Right hindlimb (tissue), 1 donor: ENCODE measurements around the gene KCNC3.
"Not testable (repeated sequence)": the region's sequence is repeated elsewhere in the genome, so short reads cannot be mapped to it uniquely, and the experiment has no call there.

Experiments used
- DNase-seq: peaks from one replicate; pipeline ENCODE4 v3.0.0-alpha.2; 2018

KCNC3 gene

GRCh38 chr19:50352242-50352641 lies 23.1 kb upstream of the KCNC3 start:
- DNase-seq, result no peak

- DNase-seq, result no peak
These were observed 20.3 kb upstream of the KCNC3 start for GRCh38 chr19:50349277-50350057.

DNA sequence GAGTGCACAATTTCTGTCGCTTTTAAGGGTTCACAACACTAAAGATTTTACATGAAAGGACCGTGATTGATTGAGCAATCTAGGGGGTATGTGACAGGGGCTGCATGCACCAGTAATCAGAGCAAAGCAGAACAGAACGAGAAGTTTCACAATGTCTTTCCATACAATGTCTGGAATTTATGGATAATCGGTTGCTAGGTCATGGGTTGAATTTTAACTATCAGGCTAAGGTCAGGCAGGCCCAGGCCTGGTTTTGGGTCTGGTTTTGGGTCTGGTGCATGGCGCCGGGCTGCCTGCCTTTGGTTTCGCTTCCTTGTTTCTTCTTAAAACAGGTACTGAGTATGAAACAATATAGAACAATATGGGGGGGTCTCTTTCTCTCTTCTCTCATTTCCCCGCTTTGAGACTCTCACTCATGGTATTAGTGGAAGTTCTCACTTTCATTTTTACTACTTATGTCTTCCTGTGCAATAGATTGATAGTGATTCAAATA lies 18.0 kb upstream of the KCNC3 start:
- DNase-seq, result not testable (repeated sequence)

DNA sequence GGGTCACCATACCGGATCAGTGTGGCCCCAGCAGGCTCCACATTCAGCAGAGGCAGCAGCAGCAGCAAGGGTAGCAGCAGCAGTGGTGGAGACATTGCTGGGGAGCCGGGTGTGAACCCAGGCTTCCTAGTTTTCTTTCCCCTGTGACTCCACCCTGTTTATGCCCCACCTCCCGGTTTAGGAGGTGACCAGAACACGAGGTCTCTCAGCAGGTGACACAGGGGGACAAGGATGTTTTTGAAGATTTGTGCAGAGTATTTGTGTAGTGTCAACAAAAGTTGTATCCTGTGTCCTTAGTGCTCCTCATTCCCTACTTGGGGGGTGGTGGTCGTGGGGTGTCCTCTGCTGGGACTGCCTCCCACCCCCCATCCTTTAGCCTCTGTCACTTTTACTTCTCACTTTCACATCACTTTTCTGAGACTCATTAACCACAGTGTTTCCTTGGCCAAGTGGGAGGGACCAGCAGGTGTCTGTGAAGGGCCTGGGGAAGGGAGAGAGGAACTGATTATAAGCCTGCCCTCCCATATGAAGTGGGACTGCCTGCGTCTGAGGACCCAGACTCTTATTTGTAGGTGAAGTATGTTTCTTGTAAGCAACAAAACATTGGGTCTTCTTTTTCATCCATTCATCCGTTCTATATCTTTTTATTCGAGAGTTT lies 15.6 kb upstream of the KCNC3 start:
- no peak for DNase-seq

DNA sequence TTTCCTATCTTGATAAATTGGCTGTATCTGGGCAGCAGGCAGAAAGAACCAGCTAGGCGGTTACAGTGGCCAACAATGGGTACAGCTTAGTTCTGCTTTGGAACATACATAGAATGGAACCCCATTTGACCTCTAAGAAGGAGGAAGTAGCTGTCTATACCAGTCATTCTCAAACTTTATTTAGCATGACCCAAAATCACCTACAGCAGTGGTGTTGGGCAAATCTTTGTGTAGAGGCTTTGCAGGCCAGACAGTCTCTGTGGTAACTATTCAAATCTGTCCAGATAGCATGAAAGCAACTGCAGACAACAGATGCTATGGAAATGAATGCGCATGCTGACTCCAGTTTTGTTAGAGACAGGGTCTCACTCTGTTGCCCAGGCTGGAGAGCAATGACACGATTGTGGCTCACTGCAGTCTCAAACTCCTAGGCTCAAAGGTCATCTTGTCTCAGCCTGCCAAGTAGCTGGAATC lies 12.0 kb upstream of the KCNC3 start:
- no peak for DNase-seq

GRCh38 chr19:50340331-50340730 lies 11.2 kb upstream of the KCNC3 start:
- DNase-seq, result no peak

GRCh38 chr19:50337031-50337430 lies 7.9 kb upstream of the KCNC3 start:
- DNase-seq, result not testable (repeated sequence)

GRCh38 chr19:50334741-50335421 lies 5.7 kb upstream of the KCNC3 start:
- no peak for DNase-seq

DNA sequence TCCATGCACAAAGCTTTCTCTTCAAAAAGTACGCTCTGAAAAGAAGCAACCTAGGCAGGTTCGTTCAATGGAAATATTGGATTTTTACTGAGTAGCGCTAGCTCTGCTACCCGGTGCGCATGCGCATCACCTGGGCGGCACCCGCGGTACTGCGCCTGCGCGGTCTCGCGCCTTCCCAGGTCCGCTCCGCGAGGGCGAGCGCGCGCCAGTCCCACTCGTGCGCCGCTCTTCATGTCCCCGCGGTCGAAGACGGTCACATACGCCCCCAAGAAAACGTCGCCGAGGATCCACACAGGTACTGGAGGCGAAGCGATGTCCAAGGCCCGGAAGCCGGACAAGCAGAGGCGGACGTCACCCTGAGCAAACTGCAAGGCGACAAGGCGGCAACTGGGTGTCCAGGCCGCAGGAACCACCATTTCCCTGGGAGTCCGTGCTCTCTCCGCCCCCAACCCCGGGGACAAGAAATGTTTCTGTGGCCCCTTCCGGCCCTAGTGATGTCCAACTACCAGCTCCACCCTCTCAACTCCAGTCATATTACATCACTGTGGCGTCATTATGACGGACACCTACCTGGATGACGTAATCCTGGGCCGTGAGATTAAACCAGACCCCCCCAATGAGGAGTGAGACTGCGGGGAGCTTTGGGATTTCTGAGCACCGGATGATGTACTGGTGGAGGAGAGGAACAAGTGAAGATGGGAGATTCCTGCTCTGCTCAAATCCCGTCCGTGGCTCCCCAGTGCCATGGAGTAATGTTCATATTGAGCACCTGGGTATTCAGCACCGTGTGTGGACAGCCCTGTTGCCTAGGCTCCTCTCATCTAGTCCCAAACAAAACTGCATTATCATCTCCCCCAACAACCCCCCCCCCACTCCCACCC lies 4.8 kb upstream of the KCNC3 start:
- DNase-seq, result peak; percentile 84

DNA sequence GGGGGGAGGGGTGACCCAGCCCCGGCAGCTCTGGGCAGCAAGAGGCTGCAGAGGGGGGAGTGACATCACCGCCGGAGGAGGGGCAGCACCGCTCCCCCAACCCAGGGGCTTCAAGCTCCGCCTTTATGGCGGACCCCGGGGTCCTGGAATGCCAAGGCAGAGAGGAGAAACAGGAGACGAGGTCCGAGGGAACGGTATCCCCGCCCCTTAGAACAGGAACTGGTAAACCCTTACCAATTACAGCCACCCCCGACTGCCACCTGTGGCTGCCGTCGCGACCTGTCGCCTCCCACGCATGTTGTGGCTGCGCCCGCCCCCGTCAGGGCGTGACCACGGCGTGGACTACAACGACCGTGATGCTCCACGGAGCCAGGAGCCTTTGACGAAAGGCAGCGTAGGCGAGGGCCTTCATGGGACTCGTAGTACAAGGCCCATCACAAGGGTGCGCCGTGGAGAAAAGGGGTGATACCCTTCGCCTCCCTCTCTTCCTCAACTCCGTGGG lies 4.1 kb upstream of the KCNC3 start:
- DNase-seq, result peak; percentile 88

- DNase-seq, result no peak
These were observed 3.3 kb upstream of the KCNC3 start for GRCh38 chr19:50332244-50333038.

DNA sequence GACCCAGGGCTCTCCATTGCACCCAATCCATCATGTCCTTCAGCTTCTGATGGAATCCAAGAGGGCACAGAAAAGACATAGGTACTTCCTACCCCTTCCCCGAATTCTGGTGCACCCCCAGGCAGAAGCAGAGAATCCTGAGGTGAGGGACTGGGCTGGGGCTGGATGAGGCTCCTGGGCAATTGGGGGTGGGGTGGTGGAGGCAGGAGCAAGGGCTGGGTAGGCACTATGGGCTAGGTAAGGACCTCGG lies 2.7 kb upstream of the KCNC3 start:
- no peak for DNase-seq

DNA sequence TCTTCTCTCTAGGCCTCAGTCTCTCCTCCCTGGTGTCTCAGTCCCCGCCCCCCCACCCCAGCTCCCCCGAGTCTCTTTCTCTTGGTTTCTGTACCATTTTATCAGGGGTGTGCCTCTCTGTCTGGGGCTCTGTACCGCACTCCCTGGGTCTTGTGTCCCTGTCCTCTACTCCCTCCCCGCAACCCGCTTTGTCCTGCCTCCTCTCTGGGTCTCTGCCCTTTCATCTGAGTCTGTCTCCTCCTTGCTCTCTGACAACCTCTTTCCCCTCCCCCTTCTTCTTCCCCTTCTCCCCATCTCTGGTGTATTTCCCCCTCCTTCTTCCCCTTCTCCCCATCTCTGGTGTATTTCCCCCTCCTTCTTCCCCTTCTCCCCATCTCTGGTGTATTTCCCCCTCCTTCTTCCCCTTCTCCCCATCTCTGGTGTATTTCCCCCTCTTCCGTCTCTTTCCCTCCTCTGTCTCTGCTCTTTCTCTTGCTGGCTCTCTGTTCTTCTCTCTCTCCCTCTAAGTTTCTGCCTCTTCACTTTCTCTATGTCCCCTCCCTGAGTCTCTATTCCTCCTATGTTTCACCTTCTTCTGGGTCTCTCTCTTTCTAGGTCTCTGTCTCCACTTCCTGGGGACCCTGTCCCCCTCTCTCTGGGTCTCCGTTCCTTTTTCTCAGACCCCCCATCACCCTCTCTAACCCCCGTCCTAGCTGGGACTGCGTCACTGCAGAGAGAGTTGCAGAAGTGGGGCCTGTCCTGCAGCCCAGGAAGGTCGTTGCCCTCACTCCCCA lies 2.2 kb upstream of the KCNC3 start:
- DNase-seq, result no peak

GRCh38 chr19:50330365-50331078 lies 1.3 kb upstream of the KCNC3 start:
- DNase-seq, result peak; percentile 80

DNA sequence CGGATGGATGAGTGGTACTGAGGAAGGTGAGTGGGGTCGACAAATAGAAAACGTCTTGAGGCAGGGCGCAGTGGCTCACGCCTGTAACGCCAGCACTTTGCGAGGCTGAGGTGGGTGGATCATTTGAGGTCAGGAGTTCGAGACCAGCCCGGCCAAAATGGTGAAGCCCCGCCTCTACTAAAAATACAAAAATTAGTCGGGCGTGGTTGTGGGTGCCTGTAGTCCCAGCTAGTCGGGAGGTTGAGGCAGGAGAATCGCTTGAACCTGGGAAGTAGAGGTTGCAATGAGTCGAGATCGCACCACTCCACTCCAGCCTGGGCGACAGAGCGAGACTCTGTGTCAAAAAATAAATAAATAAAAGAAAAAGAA lies 733 bp upstream of the KCNC3 start:
- not testable (repeated sequence) for DNase-seq

- DNase-seq, result no peak
These were observed 368 bp downstream of the KCNC3 start for GRCh38 chr19:50328873-50329145.

DNA sequence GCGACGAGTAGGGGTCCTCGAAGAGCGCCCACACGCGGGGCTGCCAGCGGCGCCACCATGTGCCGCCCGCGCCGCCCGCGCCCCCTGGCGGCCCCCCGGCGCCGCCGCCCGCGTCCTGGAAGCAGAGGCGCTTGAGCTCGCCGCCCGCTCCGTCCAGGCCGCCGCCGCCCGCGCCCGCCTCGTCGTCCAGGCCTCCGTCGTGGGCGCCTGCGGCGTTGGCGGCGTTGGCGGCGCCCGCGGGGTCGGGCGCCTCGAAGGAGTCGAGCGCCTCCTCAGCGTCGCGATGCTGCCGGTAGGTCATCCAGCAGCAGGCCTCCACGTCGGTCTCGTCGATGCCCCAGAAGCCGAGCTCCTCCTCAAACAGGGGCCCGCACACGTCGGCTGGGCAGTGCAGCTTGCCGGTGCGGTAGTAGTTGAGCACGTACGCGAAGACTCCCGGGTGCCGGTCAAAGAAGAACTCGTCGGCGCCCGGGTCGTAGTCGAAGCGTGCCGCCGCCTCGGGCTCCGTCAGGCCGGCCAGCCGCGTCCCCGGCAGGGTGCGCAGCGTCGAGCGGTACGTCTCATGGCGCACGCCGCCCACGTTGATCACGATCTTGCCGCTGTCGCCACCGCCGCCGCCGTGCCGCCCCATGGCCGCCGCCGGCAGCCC lies 829 bp downstream of the KCNC3 start:
- DNase-seq, result no peak

DNA sequence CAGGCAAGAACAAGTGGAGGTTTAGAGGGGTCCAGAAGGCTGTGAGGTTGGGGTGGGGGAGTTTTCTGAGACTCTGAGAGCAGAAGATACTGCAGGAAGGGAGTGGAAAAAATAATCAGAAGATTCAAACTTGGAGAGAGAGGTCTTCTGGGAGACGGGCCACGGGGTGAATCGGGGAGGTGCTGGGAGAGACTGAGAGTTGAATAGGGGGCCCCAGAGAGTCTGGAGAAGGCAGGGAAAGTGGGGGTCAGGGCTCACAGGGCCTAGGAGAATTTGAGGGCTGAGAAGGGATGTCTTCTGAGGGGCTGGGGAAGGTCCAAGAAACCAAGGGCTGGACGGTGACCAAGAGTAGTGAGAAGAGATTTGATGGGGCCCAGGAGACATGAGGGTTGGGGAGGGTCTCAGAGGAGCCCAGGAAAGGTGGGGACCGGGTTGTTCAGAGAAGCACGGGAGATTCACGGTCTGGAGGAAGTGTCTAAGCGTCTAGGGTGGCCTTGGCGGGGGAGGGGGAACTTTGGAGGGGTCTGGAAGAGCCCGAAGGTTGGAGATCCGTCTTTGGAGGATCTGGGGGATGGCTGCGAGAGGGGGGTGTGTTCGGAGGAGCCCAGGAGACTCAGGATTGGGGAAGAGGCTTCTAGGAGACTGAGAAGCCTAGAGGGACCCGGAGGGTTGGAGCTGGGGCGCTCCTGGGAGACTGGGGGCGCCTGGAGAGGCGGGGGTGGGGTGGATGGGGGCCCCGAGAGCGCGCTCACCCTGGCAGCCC lies 1.5 kb downstream of the KCNC3 start:
- DNase-seq, result no peak

- DNase-seq, result no peak
These were observed 2.2 kb downstream of the KCNC3 start for GRCh38 chr19:50327013-50327412.
